KOPT-K1 (cell line): Measurements from ENCODE around the gene ESCO1.

ENCODE experiments used
- H3K27ac ChIP-seq: fragments of 200-600 bp; sonication (generic); 2 replicates; pipeline ENCODE4 v1.5.1; 2016; ENCODE audit warnings: antibody characterized with exemption, mild to moderate bottlenecking, low read depth, low read length; ENCODE audit not compliant: poor library complexity, severe bottlenecking
- H3K36me3 ChIP-seq: fragments of 200-600 bp; sonication (generic); 2 replicates; pipeline ENCODE4 v1.5.1; 2017; ENCODE audit warnings: antibody characterized with exemption, mild to moderate bottlenecking, low read length, moderate library complexity; ENCODE audit not compliant: insufficient read depth
- H3K9me3 ChIP-seq: fragments of 200-600 bp; sonication (generic); 2 replicates; pipeline ENCODE4 v1.5.1; 2017; ENCODE audit warnings: antibody characterized with exemption, low read length, mild to moderate bottlenecking; ENCODE audit not compliant: insufficient read depth, poor library complexity, severe bottlenecking

Gene ESCO1

DNA sequence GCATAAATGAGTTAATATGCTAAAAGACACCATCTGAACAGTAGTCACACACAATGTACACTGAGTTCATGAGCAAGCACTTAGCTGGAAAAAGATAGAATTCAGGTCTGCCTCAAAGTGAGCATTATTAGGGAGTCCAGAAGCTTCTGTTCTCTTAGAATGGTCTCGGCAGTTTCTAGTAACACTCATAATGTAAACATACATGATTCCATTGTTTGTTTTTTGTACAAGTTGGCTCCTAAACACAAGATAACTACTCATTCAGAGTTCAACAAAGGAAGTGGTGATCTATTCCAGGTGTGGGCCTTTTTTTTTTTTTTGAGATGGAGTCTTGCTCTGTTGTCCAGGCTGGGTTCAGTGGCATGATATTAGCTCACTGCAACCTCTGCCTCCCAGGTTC is 66.2 kb downstream of the ESCO1 start:
- peaks cover 93% of the 10 kb centered on the region for H3K36me3 ChIP-seq
- no peak overlapping the region for H3K27ac ChIP-seq
- H3K9me3 ChIP-seq = no peaks in the 10 kb centered on the region

DNA sequence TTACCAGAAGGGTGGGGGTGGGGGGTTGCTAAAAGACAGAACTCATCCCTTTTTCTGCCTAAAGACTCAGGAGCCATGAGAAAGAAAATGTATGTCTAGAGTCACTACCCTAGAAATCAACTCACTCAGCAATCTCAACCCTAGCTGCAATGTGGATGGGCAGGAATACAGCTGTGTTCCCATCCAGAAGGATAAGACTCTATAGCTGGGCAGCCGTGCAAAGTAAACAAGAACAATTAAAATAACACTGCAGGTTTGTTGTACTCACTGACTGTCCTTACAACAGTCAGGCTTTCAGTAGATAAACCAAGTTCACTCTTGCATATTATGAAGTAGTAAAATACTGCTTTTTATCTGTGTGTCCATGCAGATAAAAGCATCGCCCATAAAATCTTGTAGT is 74.0 kb downstream of the ESCO1 start:
- Histone ChIP-seq H3K36me3 (peaks cover 85% of the 10 kb centered on the region), H3K9me3 (no peaks in the 10 kb centered on the region), H3K27ac (no peak overlapping the region)

DNA sequence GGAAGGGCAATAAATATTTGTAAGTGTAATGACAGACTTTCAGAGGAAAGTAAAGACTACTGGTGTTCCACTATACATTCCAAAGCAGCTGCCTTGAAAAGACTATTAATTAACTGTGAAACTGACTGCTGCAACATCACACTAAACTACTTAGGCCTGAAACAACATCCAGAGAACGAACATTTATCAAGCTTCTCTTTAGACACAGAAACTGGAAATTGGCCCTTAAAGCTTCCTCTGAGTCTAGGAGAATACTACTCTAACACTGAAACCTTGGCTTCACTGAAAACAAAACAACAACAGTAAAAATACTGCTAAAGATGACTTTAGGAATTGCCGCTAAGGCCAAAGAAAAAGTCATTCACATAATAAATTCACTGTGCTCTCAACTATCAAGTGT is 74.6 kb downstream of the ESCO1 start:
- Histone ChIP-seq H3K27ac (no peak overlapping the region), H3K9me3 (no peaks in the 10 kb centered on the region), H3K36me3 (peaks cover 80% of the 10 kb centered on the region)

DNA sequence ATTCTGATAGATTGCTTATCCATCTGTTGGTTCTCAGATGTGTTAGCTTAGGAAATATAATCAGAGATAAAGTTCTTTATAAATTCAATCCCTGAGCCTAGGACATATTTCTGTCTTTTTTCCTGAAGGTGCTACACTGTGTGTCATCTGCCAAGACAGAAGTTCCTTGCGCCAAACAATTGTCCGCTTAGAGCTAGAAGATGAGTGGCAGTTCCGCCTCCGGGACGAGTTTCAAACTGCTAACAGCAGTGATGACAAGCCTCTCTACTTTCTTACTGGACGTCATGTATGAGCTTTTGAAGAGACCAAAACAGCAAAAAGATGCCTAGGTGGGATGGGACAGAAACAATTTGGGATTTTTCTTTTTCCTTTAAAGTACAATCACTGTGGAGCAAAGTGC is 78.0 kb downstream of the ESCO1 start:
- Histone ChIP-seq H3K36me3 (peaks cover 62% of the 10 kb centered on the region), H3K27ac (no peak overlapping the region), H3K9me3 (no peaks in the 10 kb centered on the region)

DNA sequence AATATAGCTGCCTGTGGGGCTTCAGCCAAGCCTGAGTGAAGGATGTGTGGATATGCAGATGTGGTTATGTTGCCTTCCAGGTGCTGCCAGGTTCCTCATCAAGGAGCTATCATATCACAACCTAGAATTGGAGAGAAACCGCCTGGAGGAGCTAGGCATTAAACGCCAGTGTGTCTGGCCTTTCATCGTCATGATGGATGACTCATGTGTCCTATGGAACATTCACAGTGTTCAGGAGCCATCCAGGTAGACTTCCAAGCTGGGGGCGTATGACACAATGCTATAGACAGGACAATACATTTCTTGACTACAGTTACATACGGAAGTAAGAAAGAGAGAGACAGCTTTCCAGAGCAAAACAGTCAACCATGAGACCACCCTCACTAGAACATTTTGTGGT is 86.8 kb downstream of the ESCO1 start:
- Histone ChIP-seq H3K27ac (no peak overlapping the region), H3K36me3 (peaks cover 18% of the 10 kb centered on the region), H3K9me3 (no peaks in the 10 kb centered on the region)

DNA sequence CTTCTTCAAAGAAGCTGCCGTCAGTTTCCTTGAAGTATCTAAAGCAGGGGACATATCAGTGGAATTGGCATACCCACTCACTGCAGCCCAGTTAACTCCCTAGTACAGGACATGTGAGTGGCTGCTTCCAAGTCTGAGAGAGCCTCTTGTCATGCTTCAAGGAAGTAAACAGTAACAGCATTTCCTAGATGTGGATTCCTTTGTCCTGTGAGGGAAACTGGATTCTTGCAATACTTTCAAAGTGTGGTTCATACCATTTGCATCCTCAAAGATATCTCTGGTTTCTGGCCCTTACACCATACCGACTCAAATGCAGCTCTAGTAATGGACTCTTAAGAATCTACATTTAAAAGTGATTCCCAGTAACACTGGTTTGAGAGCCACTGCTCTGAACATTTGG is 87.2 kb downstream of the ESCO1 start:
- Histone ChIP-seq H3K9me3 (no peaks in the 10 kb centered on the region), H3K27ac (no peak overlapping the region), H3K36me3 (peaks cover 18% of the 10 kb centered on the region)

DNA sequence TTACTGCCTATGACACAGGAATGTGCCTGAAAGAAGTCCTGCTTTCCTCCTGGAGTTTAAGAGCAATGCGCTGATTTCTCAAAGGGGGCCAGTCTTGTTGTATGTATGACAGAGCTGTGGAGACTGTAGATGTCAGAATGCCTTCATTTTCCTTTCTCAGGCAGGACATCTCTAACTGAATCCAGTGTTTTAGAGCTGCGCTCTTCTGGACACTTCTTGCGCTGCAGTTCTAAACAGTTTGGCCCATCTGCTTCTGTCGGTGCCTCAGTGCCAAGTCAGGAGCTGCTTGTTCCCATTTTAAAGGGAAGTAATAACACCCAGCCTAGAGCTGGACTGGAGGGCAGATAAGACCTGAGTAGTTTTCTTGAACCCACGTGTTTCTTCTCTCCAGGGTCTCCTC is 91.4 kb downstream of the ESCO1 start:
- H3K9me3 ChIP-seq = no peaks in the 10 kb centered on the region

DNA sequence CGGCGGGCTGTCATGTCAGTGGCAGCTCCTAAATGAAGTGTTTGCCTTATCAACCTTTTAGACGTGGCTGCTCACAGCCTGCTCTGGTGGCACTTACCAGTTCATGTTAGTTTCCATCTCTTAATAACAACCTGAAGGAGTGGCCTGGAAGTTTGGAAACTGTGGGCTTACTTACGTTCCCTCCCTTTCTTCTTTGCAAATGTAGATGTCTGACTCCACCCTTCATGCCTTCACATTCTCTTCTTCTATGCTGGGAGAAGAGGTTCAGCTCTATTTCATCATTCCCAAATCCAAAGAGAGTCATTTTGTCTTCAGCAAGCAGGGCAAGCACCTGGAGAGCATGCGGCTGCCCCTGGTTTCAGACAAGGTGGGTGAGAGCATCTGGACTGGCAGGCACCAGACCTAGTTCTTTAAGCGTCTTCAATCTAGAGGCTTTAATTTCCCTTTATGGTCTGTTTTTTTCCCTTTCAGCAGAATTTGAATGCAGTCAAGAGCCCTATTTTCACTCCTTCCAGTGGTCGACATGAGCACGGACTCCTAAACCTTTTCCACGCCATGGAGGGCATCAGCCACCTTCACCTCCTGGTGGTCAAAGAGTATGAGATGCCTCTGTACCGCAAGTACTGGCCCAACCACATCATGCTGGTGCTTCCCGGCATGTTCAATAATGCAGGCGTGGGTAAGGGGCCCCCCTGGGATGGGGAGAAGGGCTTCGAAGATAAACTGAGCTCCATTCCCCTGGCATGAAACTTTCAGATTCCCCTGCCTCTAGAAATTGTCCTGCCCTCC is 92.4 kb downstream of the ESCO1 start:
- Histone ChIP-seq H3K9me3 (no peaks in the 10 kb centered on the region), H3K36me3 (no peaks in the 10 kb centered on the region), H3K27ac (no peak overlapping the region)

More for the DNA sequence above, 91.4 kb downstream of the ESCO1 start:
- Histone ChIP-seq H3K36me3 (peaks cover 7% of the 10 kb centered on the region; the same call in 1 of the 2 replicates), H3K27ac (no peak overlapping the region)

DNA sequence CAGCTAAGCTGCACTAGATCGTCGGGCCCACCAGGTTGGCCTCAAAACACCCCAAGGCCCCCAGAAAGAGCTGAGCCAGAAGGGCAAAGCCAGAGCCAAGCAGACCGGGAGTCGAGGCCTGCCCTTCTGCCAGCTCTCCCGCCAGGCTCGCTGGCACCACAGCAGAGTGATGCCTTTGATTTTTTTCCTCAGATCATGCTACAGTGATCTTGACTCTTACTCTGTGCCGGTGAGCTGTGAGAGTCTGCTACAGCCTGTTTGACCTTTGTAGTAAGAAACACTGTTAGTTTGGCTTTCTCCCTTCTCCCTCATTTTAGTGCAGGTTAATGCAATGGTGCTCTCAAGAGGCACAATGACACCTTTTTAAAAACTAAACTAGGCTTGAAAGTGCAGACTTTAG is 97.8 kb downstream of the ESCO1 start:
- Histone ChIP-seq H3K36me3 (no peaks in the 10 kb centered on the region), H3K9me3 (no peaks in the 10 kb centered on the region), H3K27ac (no peak overlapping the region)

DNA sequence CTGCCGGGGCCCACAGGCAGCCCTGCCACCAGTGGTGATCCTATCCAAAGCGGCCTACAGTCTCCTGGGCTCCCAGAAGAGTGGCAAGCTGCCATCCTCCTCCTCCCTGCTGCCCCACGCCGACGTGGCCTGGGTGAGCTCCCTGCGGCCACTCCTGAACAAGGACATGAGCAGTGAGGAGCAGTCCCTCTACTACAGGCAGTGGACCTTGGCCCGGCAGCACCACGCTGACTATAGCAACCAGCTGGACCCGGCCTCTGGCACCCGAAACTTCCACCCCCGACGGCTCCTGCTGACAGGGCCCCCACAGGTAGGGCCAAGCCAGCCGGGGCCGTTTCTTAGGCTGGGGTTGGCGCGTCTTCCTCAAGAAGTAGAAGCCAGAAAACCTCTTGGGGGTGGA is 100.5 kb downstream of the ESCO1 start:
- Histone ChIP-seq H3K9me3 (no peaks in the 10 kb centered on the region), H3K36me3 (no peaks in the 10 kb centered on the region), H3K27ac (no peak overlapping the region)

DNA sequence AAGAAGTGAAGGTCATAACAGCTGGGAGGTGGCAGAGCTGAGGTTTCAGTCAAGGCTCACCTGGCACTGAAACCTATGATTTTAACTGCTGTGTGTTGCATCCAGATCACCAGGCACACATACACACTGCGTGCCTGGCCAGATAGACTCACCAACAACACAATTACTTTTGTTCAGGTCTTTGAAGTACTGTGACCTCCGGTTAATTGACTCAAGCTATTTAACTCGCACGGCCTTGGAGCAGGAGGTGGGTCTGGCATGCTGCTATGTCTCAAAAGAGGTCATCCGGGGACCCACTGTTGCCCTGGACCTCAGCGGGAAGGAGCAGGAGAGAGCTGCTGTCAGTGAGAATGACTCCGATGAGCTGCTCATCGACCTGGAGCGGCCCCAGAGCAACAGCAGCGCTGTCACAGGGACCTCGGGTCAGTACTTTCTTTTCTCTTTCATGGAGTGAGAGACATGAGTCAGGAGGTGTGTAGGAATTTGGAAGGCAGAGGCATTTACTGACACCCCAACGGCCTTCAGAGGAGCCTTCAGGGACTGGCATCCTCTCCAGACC is 104.1 kb downstream of the ESCO1 start:
- no peak overlapping the region for H3K27ac ChIP-seq
- H3K36me3 ChIP-seq = no peaks in the 10 kb centered on the region
- H3K9me3 ChIP-seq = no peaks in the 10 kb centered on the region

DNA sequence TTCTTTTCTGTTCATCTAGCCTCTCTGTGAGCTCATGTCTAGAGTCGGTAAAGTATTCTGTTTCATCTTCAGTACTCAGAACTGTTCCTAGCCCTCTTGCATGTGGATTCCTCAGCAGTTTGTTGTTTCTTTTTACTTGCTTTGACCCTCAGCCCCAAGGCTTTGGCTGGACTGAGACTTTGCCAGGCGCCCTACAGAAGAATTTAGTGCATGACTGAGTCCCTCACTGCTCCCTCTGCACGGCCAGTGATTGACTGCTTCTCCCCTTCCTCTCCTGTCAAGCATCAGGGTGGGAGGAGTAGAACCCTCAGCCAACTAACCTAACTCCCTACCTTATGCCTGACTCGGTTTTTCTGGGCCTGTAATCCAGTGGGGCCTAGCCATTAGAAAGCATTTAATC is 109.8 kb downstream of the ESCO1 start:
- H3K9me3 ChIP-seq = no peaks in the 10 kb centered on the region
- H3K27ac ChIP-seq = no peak overlapping the region
- no peaks in the 10 kb centered on the region for H3K36me3 ChIP-seq

DNA sequence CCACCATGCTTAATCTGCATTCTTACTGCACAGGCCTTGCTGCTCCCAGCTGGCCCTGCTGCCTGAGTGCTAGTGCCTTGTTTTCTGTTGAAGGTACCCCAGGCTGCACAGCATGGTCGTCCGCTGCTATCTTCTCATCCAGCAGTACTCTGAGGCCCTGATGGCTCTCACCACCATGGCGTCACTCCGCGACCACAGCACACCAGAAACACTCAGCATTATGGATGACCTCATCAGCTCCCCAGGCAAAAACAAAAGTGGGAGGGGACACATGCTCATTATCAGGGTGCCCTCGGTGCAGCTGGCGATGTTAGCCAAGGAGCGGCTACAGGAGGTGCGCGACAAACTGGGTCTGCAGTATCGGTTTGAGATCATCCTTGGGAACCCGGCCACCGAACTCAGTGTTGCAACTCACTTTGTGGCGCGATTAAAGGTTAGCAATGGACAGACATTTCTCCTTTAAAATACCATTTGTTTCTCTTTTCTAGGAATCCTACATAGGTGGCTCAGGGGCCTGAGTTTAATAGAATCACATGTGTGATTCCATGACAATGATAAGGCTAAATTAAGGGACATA is 110.5 kb downstream of the ESCO1 start:
- Histone ChIP-seq H3K27ac (no peak overlapping the region), H3K36me3 (no peaks in the 10 kb centered on the region), H3K9me3 (no peaks in the 10 kb centered on the region)

DNA sequence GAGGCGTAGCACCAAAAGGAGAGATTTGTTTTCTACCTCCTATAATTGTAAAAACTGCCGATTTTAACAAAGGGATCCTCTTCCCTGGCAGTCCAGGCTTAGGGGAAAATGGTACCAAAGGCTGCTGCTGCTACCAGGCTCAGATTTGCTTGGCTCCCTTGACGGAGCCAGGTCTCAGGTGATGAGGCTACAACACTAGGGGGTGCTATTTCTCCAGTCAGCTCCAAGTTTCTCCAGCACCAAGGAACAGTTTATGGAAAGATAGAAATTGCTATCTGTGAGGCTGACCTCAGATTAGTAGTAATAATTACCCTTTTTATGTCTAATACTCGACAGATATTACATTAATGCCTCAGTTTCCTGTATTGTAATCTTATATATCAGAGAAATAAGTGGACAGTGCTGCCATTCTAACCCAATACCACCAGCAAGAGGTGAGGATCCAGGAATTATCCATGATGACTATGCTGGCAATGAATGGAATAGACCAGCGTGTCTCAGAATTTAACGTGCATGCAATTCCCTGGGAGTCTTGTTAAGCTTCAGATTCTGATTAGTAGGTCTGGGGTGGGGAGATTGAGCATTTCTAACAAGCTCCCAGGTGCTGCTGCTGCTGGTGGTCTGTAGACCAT is 111.3 kb downstream of the ESCO1 start:
- Histone ChIP-seq H3K9me3 (no peaks in the 10 kb centered on the region), H3K27ac (no peak overlapping the region), H3K36me3 (no peaks in the 10 kb centered on the region)

DNA sequence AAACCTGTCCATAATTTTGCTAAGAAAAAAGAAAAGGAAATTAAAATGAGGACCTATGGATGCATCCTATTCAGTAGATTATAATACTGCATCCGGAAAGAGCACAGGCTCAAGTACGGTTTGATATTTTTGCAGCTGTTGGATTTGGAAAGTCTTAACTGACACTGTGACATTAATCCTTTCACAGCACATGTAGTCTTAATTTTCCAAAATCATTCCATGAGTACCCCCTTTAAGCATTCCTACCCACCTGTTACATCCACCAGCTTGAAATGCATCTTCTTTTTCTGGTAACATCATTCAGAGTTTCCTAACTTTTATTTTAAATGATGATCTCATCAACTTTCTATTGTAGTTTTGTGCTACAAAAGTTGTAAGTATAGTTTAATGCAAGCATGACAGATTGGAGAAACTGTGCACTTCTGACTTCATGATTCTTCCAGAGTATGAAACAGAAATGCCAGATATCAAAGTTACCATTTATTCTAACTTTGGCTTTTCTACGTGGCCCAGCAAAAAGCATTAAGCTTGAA is 113.5 kb downstream of the ESCO1 start:
- Histone ChIP-seq H3K36me3 (no peaks in the 10 kb centered on the region), H3K27ac (no peak overlapping the region), H3K9me3 (no peaks in the 10 kb centered on the region)
